ENCODE measurements around the gene PLEKHF1.

Gene PLEKHF1

GRCh38 chr19:29681422-29682235, 16.4 kb downstream of the PLEKHF1 start:
- no peak for DNase-seq

- DNase-seq = no peak
Observed at GRCh38 chr19:29682236-29682895, 17.1 kb downstream of the PLEKHF1 start.

- no peak for DNase-seq
Observed at GRCh38 chr19:29683009-29683408, 17.7 kb downstream of the PLEKHF1 start.

GRCh38 chr19:29685326-29685725, 20.1 kb downstream of the PLEKHF1 start:
- DNase-seq = no peak

- no peak for DNase-seq
Observed at GRCh38 chr19:29686285-29686805, 21.1 kb downstream of the PLEKHF1 start.

GRCh38 chr19:29687244-29687896, 22.1 kb downstream of the PLEKHF1 start:
- DNase-seq = no peak

GRCh38 chr19:29687897-29688728, 22.9 kb downstream of the PLEKHF1 start:
- no peak for DNase-seq

- DNase-seq = peak; percentile 35 to 39
Observed at GRCh38 chr19:29690842-29691241, 25.6 kb downstream of the PLEKHF1 start.

GRCh38 chr19:29694161-29694560, 28.9 kb downstream of the PLEKHF1 start:
- no peak for DNase-seq

GRCh38 chr19:29694669-29695627, 29.7 kb downstream of the PLEKHF1 start:
- peak; percentile 47 to 52 for DNase-seq

GRCh38 chr19:29695765-29696564, 30.7 kb downstream of the PLEKHF1 start:
- no peak for DNase-seq

GRCh38 chr19:29696565-29696846, 31.2 kb downstream of the PLEKHF1 start:
- DNase-seq = no peak

GRCh38 chr19:29697523-29698261, 32.4 kb downstream of the PLEKHF1 start:
- no peak for DNase-seq

- DNase-seq = no peak
Observed at GRCh38 chr19:29699861-29700260, 34.6 kb downstream of the PLEKHF1 start.

GRCh38 chr19:29700498-29700897, 35.2 kb downstream of the PLEKHF1 start:
- no peak for DNase-seq

- DNase-seq = no peak
Observed at GRCh38 chr19:29702161-29702962, 37.1 kb downstream of the PLEKHF1 start.

GRCh38 chr19:29702963-29703320, 37.7 kb downstream of the PLEKHF1 start:
- DNase-seq = no peak

GRCh38 chr19:29704562-29705558, 39.6 kb downstream of the PLEKHF1 start:
- no peak for DNase-seq

Data from SHP77 (cell line).